WTC11 (cell line): Measurements from ENCODE around the gene GPS2.

Source experiments
- CBFB ChIP-seq: sonication (generic); formaldehyde crosslinking; IDR thresholded peaks from 2 replicates; pipeline ENCODE4 v1.8.1; 2022; ENCODE audit warnings: mild to moderate bottlenecking, low read depth, missing genetic modification reagents
- CTCF ChIP-seq: fragments of 200-600 bp; IDR thresholded peaks from 2 replicates; pipeline ENCODE4 v1.8.0; 2022; ENCODE audit warnings: antibody characterized with exemption
- FOXP4 ChIP-seq: sonication (generic); formaldehyde crosslinking; IDR thresholded peaks from 2 replicates; pipeline ENCODE4 v1.8.0; 2022; ENCODE audit warnings: mild to moderate bottlenecking, missing genetic modification reagents
- HMGXB4 ChIP-seq: sonication (generic); formaldehyde crosslinking; IDR thresholded peaks from 2 replicates; pipeline ENCODE4 v1.8.1; 2023; ENCODE audit warnings: mild to moderate bottlenecking, moderate library complexity, missing genetic modification reagents
- KAT7 ChIP-seq: sonication (generic); formaldehyde crosslinking; IDR thresholded peaks from 2 replicates; pipeline ENCODE4 v1.8.1; 2023; ENCODE audit warnings: missing genetic modification reagents, mild to moderate bottlenecking, borderline replicate concordance
- NFATC4 ChIP-seq: fragments of 250-450 bp; sonication (Bioruptor Pico); IDR thresholded peaks from 2 replicates; pipeline ENCODE4 v1.9.0; 2021; ENCODE audit warnings: mild to moderate bottlenecking
- NR2C2 ChIP-seq: sonication (generic); formaldehyde crosslinking; IDR thresholded peaks from 2 replicates; pipeline ENCODE4 v1.8.0; 2022; ENCODE audit warnings: mild to moderate bottlenecking, missing genetic modification reagents
- TCF7 ChIP-seq: sonication (generic); formaldehyde crosslinking; IDR thresholded peaks from 2 replicates; pipeline ENCODE4 v1.8.0; 2022; ENCODE audit warnings: mild to moderate bottlenecking, low read depth, missing genetic modification reagents, moderate library complexity
- TEAD1 ChIP-seq: sonication (generic); formaldehyde crosslinking; IDR thresholded peaks from 2 replicates; pipeline ENCODE4 v1.8.0; 2022; ENCODE audit warnings: mild to moderate bottlenecking, missing genetic modification reagents
- USF2 ChIP-seq: sonication (generic); formaldehyde crosslinking; IDR thresholded peaks from 2 replicates; pipeline ENCODE4 v1.8.1; 2023; ENCODE audit warnings: mild to moderate bottlenecking, missing genetic modification reagents, moderate library complexity
- ZMAT4 ChIP-seq: fragments of 250-450 bp; sonication (Bioruptor Pico); IDR thresholded peaks from 2 replicates; pipeline ENCODE4 v1.9.0; 2021; ENCODE audit warnings: mild to moderate bottlenecking
- ZNF138 ChIP-seq: sonication (generic); formaldehyde crosslinking; conservative IDR thresholded peaks from 2 replicates; pipeline ENCODE4 v1.8.1; 2022; ENCODE audit warnings: mild to moderate bottlenecking, moderate library complexity, missing genetic modification reagents
- ZNF232 ChIP-seq: sonication (generic); formaldehyde crosslinking; IDR thresholded peaks from 2 replicates; pipeline ENCODE4 v1.8.0; 2022; ENCODE audit warnings: mild to moderate bottlenecking, missing genetic modification reagents
- ZNF416 ChIP-seq: fragments of 250-450 bp; sonication (Bioruptor Pico); IDR thresholded peaks from 2 replicates; pipeline ENCODE4 v1.9.0; 2021; ENCODE audit warnings: mild to moderate bottlenecking, inconsistent platforms

- TF ChIP-seq HMGXB4 (CRISPR knock-in tag) (no peak), CTCF (no peak), USF2 (CRISPR knock-in tag) (no peak), NR2C2 (CRISPR knock-in tag) (no peak), KAT7 (CRISPR knock-in tag) (no peak), TCF7 (CRISPR knock-in tag) (no peak), ZMAT4 (CRISPR knock-in tag) (no peak), ZNF416 (CRISPR knock-in tag) (no peak), FOXP4 (CRISPR knock-in tag) (no peak), ZNF232 (CRISPR knock-in tag) (no peak), NFATC4 (no peak), CBFB (CRISPR knock-in tag) (no peak), ZNF138 (CRISPR knock-in tag) (no peak), TEAD1 (CRISPR knock-in tag) (no peak)
Measured at GRCh38 chr17:7313088-7313889, 1.9 kb downstream of the GPS2 start.
